NB4 (cell line): ENCODE measurements around the gene RHO.

Experiments used
- MYC ChIP-seq: IDR thresholded peaks from 2 replicates; pipeline ENCODE4 v1.6.1; 2011; ENCODE audit warnings: low read depth, low read length
- POLR2A ChIP-seq: IDR thresholded peaks from 2 replicates; pipeline ENCODE4 v1.6.1; 2011; ENCODE audit warnings: mild to moderate bottlenecking; ENCODE audit not compliant: insufficient read length; ENCODE audit errors: extremely low read depth
- TF ChIP-seq, protein P1 (sequence below): IDR thresholded peaks from one replicate; pipeline ENCODE4 v1.5.1; 2012; ENCODE audit warnings: low read depth, low read length
- TF ChIP-seq, protein P2 (sequence below): IDR thresholded peaks from 2 replicates; pipeline ENCODE4 v1.6.1; 2011; ENCODE audit warnings: low read depth, low read length

DNA sequence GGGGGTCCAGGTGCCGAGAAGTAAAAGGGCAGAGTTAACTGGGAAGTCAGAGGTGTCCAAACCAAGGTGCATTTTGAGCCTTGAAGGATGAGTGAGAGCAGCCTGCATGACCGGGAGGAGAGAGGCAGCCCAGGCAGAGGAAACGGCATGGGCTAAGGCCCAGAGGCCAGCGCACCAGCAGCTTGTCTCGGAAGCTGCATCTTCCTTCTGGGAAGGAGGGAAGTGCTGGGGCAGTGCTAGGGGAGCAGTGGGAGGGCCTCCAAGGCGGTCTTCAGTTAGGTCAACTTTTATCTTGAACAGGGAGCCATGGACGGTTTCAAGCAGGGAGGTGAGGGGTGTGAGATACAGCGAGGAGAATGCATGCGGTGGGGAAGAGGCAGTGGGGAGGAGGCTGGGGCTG lies 15.6 kb downstream of the RHO start:
- TF ChIP-seq, protein P1, sequence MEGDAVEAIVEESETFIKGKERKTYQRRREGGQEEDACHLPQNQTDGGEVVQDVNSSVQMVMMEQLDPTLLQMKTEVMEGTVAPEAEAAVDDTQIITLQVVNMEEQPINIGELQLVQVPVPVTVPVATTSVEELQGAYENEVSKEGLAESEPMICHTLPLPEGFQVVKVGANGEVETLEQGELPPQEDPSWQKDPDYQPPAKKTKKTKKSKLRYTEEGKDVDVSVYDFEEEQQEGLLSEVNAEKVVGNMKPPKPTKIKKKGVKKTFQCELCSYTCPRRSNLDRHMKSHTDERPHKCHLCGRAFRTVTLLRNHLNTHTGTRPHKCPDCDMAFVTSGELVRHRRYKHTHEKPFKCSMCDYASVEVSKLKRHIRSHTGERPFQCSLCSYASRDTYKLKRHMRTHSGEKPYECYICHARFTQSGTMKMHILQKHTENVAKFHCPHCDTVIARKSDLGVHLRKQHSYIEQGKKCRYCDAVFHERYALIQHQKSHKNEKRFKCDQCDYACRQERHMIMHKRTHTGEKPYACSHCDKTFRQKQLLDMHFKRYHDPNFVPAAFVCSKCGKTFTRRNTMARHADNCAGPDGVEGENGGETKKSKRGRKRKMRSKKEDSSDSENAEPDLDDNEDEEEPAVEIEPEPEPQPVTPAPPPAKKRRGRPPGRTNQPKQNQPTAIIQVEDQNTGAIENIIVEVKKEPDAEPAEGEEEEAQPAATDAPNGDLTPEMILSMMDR: no peak
- TF ChIP-seq, protein P2, sequence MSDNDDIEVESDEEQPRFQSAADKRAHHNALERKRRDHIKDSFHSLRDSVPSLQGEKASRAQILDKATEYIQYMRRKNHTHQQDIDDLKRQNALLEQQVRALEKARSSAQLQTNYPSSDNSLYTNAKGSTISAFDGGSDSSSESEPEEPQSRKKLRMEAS: no peak
- TF ChIP-seq POLR2A (no peak), MYC (no peak)
